Measurements from ENCODE around the gene FPGT. TPM values are rescaled to one million over a fixed set of nuclear protein-coding genes. Genes with fewer than 3 reads are reported as not detected.

The FPGT gene
- total and polyA plus RNA-seq, 2 experiments from 2014 or later = 2.6 to 4.2 TPM

GRCh38 chr1:74199504-74199903 is 1.5 kb downstream of the FPGT start:
- Histone ChIP-seq H3K79me2 (replicated peaks; ENCODE audit: insufficient read depth) (no peaks in the 10 kb centered on the region), H3K36me3 (ENCODE audit: insufficient read depth) (no peaks in the 10 kb centered on the region), H3K27ac (ENCODE audit: low read depth) (no peak overlapping the region), H3K27me3 (ENCODE audit: insufficient read depth) (no peaks in the 10 kb centered on the region), H3F3A (replicated peaks; ENCODE audit: low read depth) (no peaks in the 10 kb centered on the region), H3K4me3 (no peak overlapping the region), H3K4me1 (ENCODE audit: insufficient read depth) (peaks cover 9% of the 10 kb centered on the region; the same call in 1 of the 2 replicates), H3K9me2 (ENCODE audit: insufficient read depth) (no peaks in the 10 kb centered on the region), H2AFZ (no peak overlapping the region), H4K20me1 (replicated peaks; ENCODE audit: insufficient read depth) (no peaks in the 10 kb centered on the region), H3K4me2 (no peak overlapping the region)
- no peak for DNase-seq (ENCODE audit: low spot score)
- Mint-ChIP-seq H3K4me1 (peaks cover 4% of the 10 kb centered on the region; the same call in 2 of the 3 replicates), H3K27ac (no peak overlapping the region), H3K9me3 (no peaks in the 10 kb centered on the region), H3K36me3 (ENCODE audit: low read depth) (no peaks in the 10 kb centered on the region), H3K27me3 (ENCODE audit: insufficient read depth, low read depth, poor library complexity) (peaks cover 4% of the 10 kb centered on the region), H3K4me3 (no peak overlapping the region)
- TF ChIP-seq ZNF462 (CRISPR knock-in tag; IDR thresholded peaks at IDR 0.05) (no peak), EZH2phosphoT487 (IDR thresholded peaks at IDR 0.05; ENCODE audit: unreplicated experiment) (no peak), ZNF331 (CRISPR knock-in tag; IDR thresholded peaks at IDR 0.05; ENCODE audit: low read depth) (no peak), ZNF114 (CRISPR knock-in tag; IDR thresholded peaks at IDR 0.05) (no peak), CTCF (conservative IDR thresholded peaks at IDR 0.05; ENCODE audit: low read depth in 2 of 2) (no peak), CREB1 (CRISPR knock-in tag; IDR thresholded peaks at IDR 0.05; ENCODE audit: low read depth) (no peak), JUNB (IDR thresholded peaks at IDR 0.05; ENCODE audit: unreplicated experiment) (no peak), STAT1 (IDR thresholded peaks at IDR 0.05; ENCODE audit: unreplicated experiment) (no peak)
- no peak for ATAC-seq

Data from GM23338 (cell line).